Heart right ventricle (tissue), 16 donors: ENCODE measurements around the gene PAPOLG. TPM values are rescaled to one million over a fixed set of nuclear protein-coding genes. Genes with fewer than 3 reads are reported as not detected.
A peak's percentile ranks its signal among the peaks of the same experiment; 100 is the strongest.

Source experiments
- ATAC-seq, 8 donors: fragments of 200-7000 bp; cut with Tn5 transposase; one replicate each; pipeline ENCODE4 v1.9.1; 2020; ENCODE audit warnings: mild to moderate bottlenecking in 8 of 8, moderate library complexity in 8 of 8, moderate number of reproducible peaks in 1 of 8
- DNase-seq, 2 donors: peaks; one replicate each; pipeline ENCODE4 v3.0.0-alpha.2; 2020
- H3K27ac ChIP-seq, 10 donors: fragments of 200-600 bp; sonication (generic) in 2 of 10; one replicate each; pipeline versions ENCODE4 v1.5.0 to v1.8.0; 2020 to 2022; ENCODE audit warnings: mild to moderate bottlenecking in 3 of 10
- H3K27me3 ChIP-seq, 7 donors: fragments of 200-600 bp; one replicate each; pipeline ENCODE4 v1.8.0; 2021 to 2022; ENCODE audit warnings: mild to moderate bottlenecking in 2 of 7
- H3K36me3 ChIP-seq, 9 donors: fragments of 200-600 bp; sonication (generic) in 1 of 9; one replicate each; pipeline versions ENCODE4 v1.5.0 to v1.8.0; 2020 to 2022; ENCODE audit warnings: mild to moderate bottlenecking in 2 of 9
- H3K4me1 ChIP-seq, 9 donors: fragments of 200-600 bp; sonication (generic) in 1 of 9; one replicate each; pipeline versions ENCODE4 v1.5.0 to v1.8.0; 2020 to 2022; ENCODE audit warnings: mild to moderate bottlenecking in 4 of 9
- H3K4me3 ChIP-seq, 10 donors: fragments of 200-600 bp; sonication (generic) in 2 of 10; one replicate each; pipeline versions ENCODE4 v1.5.0 to v1.8.0; 2020 to 2022; ENCODE audit warnings: mild to moderate bottlenecking in 7 of 10, moderate library complexity in 2 of 10
- H3K9me3 ChIP-seq, 11 donors: fragments of 200-600 bp in 10 of 11; sonication (generic) in 2 of 11; one replicate each; pipeline versions ENCODE4 v1.5.0 to v1.8.0; 2013 to 2022; ENCODE audit warnings: mild to moderate bottlenecking in 2 of 11, control low read depth in 1 of 11, moderate library complexity in 1 of 11
- CTCF ChIP-seq, 9 donors: fragments of 200-600 bp; sonication (generic) in 2 of 9; IDR thresholded peaks; one replicate each; pipeline versions ENCODE4 v1.5.0 to v1.8.0; 2021 to 2022; ENCODE audit warnings: antibody characterized with exemption in 9 of 9, mild to moderate bottlenecking in 5 of 9, moderate library complexity in 1 of 9
- WGBS, 2 donors: extraction: QIAGEN DNeasy Blood & Tissue Kit; methylation state at CpG; one replicate each; pipeline ENCODE4 v1.1.7; 2013; ENCODE audit warnings: inconsistent platforms in 1 of 2; 5-methylcytosine and 5-hydroxymethylcytosine counted together
- intact Hi-C, 10 donors: fragments of 100-400 bp; cut with DNase I; formaldehyde crosslinking; loops; one replicate each; pipeline versions ENCODE4 v1.11.1 to v1.14.2; 2022
- polyA plus RNA-seq, 2 donors: library from polyadenylated mRNA; stranded (reverse); fragments of 200-250 nt; gene quantifications; one replicate each; pipeline ENCODE4 v1.2.3, GENCODE V29; 2013
- total RNA-seq, 10 donors: library from RNA; stranded (reverse); fragmentation: NEBNext Ultra II Directional in 3 of 10; extraction: Animal tissue kit (Norgen Biotek cat#: 25700) in 3 of 10; gene quantifications; one replicate each; pipeline versions ENCODE4 v1.2.1 to v1.2.4, GENCODE V29; 2021 to 2023
- donor health status: Arrhythmogenic right ventricular cardiomyopathy.
- donor health status: ischemic (EF 13 %, LVEDD 7.1; RV severe dilation, severe dysfunction).
- donor health status: healthy with polysubstance abuse.
- donor health status: DM: no; HTN: yes; CAD: no.
- donor health status: DM: no; HTN: no; CAD: no.
- donor health status: ischemic (EF 25% LVEDD 6.9; RV normal size, moderate dysfunction).
- donor health status: ischemic (EF 25% LVEDD 5.7; RV mildly dilated, moderate dysfunction).
- donor health status: healthy.
- donor health status: DM: yes; HTN: yes; CAD: no.
- donor health status: Ischemic cardiomyopathy.
- donor health status: ischemic (EF 35%, LVEDD 5.7; RV mildly dilated, moderate dysfunction).
- donor health status: nonischemic (EF 11% LVEDD 7.7; RV severe dilation, severe dysfunction).
- donor health status: DM: yes; HTN: yes; CAD: no.
- donor health status: PGD.
- donor health status: ischemic (EF 29% LVEDD 5.4; RV normal size, mild dysfunction).
- donor health status: nonischemic (EF 23%, LVEDD 6.1; RV moderate dilation, normal function).

PAPOLG gene
- total and polyA plus RNA-seq, 12 donors: 2.7 to 11.9 (median 8.4) TPM

- Histone ChIP-seq H3K27ac (no peak overlapping the region), H3K4me3 (no peak overlapping the region), H3K4me1 (peaks cover 0 to 4% (median 0%) of the 10 kb centered on the region in 9 donors), H3K36me3 (peaks cover 0 to 100% (median 69%) of the 10 kb centered on the region in 9 donors), H3K9me3 (no peaks in the 10 kb centered on the region), H3K27me3 (no peaks in the 10 kb centered on the region)
- intact Hi-C loops: no loop called here
- 94 to 96% methylated on average over 5 of the region's 5 CpGs for WGBS, 2 donors
- no peak for TF ChIP-seq CTCF (IDR thresholded peaks at IDR 0.05)
- DNase-seq (no peak), ATAC-seq (no peak)
Measured at GRCh38 chr2:60779426-60779825, 23.4 kb downstream of the PAPOLG start.

GRCh38 chr2:60780721-60781120 is 24.7 kb downstream of the PAPOLG start:
- intact Hi-C loops: no loop called here
- no peak for DNase-seq
- peak in 1 of 8 donors; percentile 29 for ATAC-seq
- 89 to 90% methylated on average over 3 of the region's 3 CpGs for WGBS, 2 donors
- Histone ChIP-seq H3K4me1 (peaks cover 0 to 4% (median 0%) of the 10 kb centered on the region in 9 donors), H3K9me3 (no peaks in the 10 kb centered on the region), H3K36me3 (peaks cover 0 to 100% (median 65%) of the 10 kb centered on the region in 9 donors), H3K4me3 (no peak overlapping the region), H3K27ac (peak overlapping the region in 1 of 10 donors; percentile 76), H3K27me3 (no peaks in the 10 kb centered on the region)
- TF ChIP-seq CTCF (IDR thresholded peaks at IDR 0.05): no peak

- Histone ChIP-seq H3K9me3 (no peaks in the 10 kb centered on the region), H3K27ac (no peak overlapping the region), H3K4me3 (no peak overlapping the region), H3K4me1 (peaks cover 0 to 24% (median 0%) of the 10 kb centered on the region in 9 donors), H3K36me3 (peaks cover 0 to 100% (median 73%) of the 10 kb centered on the region in 9 donors), H3K27me3 (no peaks in the 10 kb centered on the region)
- DNase-seq (no peak), ATAC-seq (no peak)
- WGBS, 2 donors: 95 to 99% methylated on average over 2 of the region's 2 CpGs
- TF ChIP-seq CTCF (IDR thresholded peaks at IDR 0.05): no peak
- intact Hi-C loops: loop anchor here in 5 of 10 donors (5.0 to 10.0 kb wide), 5 partner anchors 92 to 212 kb away; partner anchors contain the start of gene REL (in 1 of the 5)
Measured at GRCh38 chr2:60793169-60793568, 37.1 kb downstream of the PAPOLG start.

- intact Hi-C loops: loop anchor here in 6 of 10 donors (2.0 to 10.0 kb wide), 6 partner anchors 90 to 210 kb away; partner anchors contain the start of gene REL (in 1 of the 6)
- 75 to 81% methylated on average over 5 of the region's 5 CpGs for WGBS, 2 donors
- H3K27ac ChIP-seq: peak overlapping the region in 1 of 10 donors; percentile 87
Measured at GRCh38 chr2:60794271-60794863, 38.3 kb downstream of the PAPOLG start.

More at GRCh38 chr2:60794271-60794863, 38.3 kb downstream of the PAPOLG start:
- peaks cover 0 to 100% (median 63%) of the 10 kb centered on the region in 9 donors for H3K36me3 ChIP-seq
- TF ChIP-seq CTCF (IDR thresholded peaks at IDR 0.05): peak in 7 of 9 donors; percentile 34 to 63 (median 53)
- ATAC-seq (no peak), DNase-seq (no peak)
- peaks cover 0 to 24% (median 0%) of the 10 kb centered on the region in 9 donors for H3K4me1 ChIP-seq
- H3K4me3 ChIP-seq: no peak overlapping the region
- H3K27me3 ChIP-seq: no peaks in the 10 kb centered on the region
- H3K9me3 ChIP-seq: no peaks in the 10 kb centered on the region
